ENCODE results near the gene PCDHA8. TPM values are rescaled to one million over a fixed set of nuclear protein-coding genes. Genes with fewer than 3 reads are reported as not detected.
"Not testable (repeated sequence)": the region's sequence is repeated elsewhere in the genome, so short reads cannot be mapped to it uniquely, and the experiment has no call there.

The PCDHA8 gene
- total RNA-seq, 1 experiment from 2014 or later, result 0.11 TPM

- Histone ChIP-seq H3K4me3 (ENCODE audit: low read length) (no peak overlapping the region), H3K36me3 (ENCODE audit: low read depth, low read length) (no peaks in the 10 kb centered on the region), H3K27ac (ENCODE audit: low read length) (no peak overlapping the region), H3K27me3 (ENCODE audit: low read length) (no peaks in the 10 kb centered on the region), H3K4me1 (ENCODE audit: insufficient read depth, low read length) (no peaks in the 10 kb centered on the region), H3K4me2 (ENCODE audit: low read length) (no peak overlapping the region), H3K9me3 (ENCODE audit: low read length) (no peaks in the 10 kb centered on the region), H3F3A (ENCODE audit: low read length, unreplicated experiment) (no peaks in the 10 kb centered on the region), H4K20me1 (ENCODE audit: low read length) (no peaks in the 10 kb centered on the region), H2AFZ (ENCODE audit: low read length) (no peak overlapping the region), H3K79me2 (ENCODE audit: low read length) (no peaks in the 10 kb centered on the region), H3K9ac (ENCODE audit: low read length) (no peak overlapping the region), H3K9me2 (replicated peaks; ENCODE audit: low read length) (no peaks in the 10 kb centered on the region)
- no peak for TF ChIP-seq EZH2phosphoT487 (IDR thresholded peaks at IDR 0.05; ENCODE audit: borderline replicate concordance, low read length)
- no peak for TF ChIP-seq EZH2 (IDR thresholded peaks at IDR 0.05; ENCODE audit: low read length, unreplicated experiment)
- TF ChIP-seq CTCF (conservative IDR thresholded peaks at IDR 0.05; ENCODE audit: low read depth, low read length), result no peak
- CTCF ChIA-PET, result no interaction called here
- DNase-seq, result no peak
- POLR2A ChIA-PET (ENCODE audit: unreplicated experiment), result no interaction called here
- BruUV-seq (replicated peaks), result no TSS peak
- ATAC-seq, result no peak
- intact Hi-C loops (cut with micrococcal nuclease), result no loop called here
These were observed 17.5 kb upstream of the PCDHA8 start for GRCh38 chr5:140823475-140823874.

- no TSS peak for BruUV-seq (replicated peaks)
- H3K4me3 ChIP-seq (ENCODE audit: low read length), result no peak within 1 kb of the TSS
- H3K9me3 ChIP-seq (ENCODE audit: low read length), result no peaks in the 10 kb centered on the region
- H3K4me2 ChIP-seq (ENCODE audit: low read length), result no peak within 1 kb of the TSS
- H3K27me3 ChIP-seq (ENCODE audit: low read length), result no peaks in the 10 kb centered on the region
- H3K79me2 ChIP-seq (ENCODE audit: low read length), result no peaks in the 10 kb centered on the region
- H3K27ac ChIP-seq (ENCODE audit: low read length), result no peak within 1 kb of the TSS
- no peaks in the 10 kb centered on the region for H3K4me1 ChIP-seq (ENCODE audit: insufficient read depth, low read length)
- DNase-seq, result no peak
- intact Hi-C loops (cut with micrococcal nuclease), result no loop called here
- H3K36me3 ChIP-seq (ENCODE audit: low read depth, low read length), result no peaks in the 10 kb centered on the region
- no peak for ATAC-seq
- CTCF ChIA-PET, result no interaction called here
- no peak within 1 kb of the TSS for H2AFZ ChIP-seq (ENCODE audit: low read length)
- H3F3A ChIP-seq (ENCODE audit: low read length, unreplicated experiment), result no peaks in the 10 kb centered on the region
- H3K9me2 ChIP-seq (replicated peaks; ENCODE audit: low read length), result no peaks in the 10 kb centered on the region
- TF ChIP-seq EZH2phosphoT487 (IDR thresholded peaks at IDR 0.05; ENCODE audit: borderline replicate concordance, low read length) (no peak), CTCF (conservative IDR thresholded peaks at IDR 0.05; ENCODE audit: low read depth, low read length) (no peak), EZH2 (IDR thresholded peaks at IDR 0.05; ENCODE audit: low read length, unreplicated experiment) (no peak)
- no peaks in the 10 kb centered on the region for H4K20me1 ChIP-seq (ENCODE audit: low read length)
- H3K9ac ChIP-seq (ENCODE audit: low read length), result no peak within 1 kb of the TSS
- POLR2A ChIA-PET (ENCODE audit: unreplicated experiment), result no interaction called here
These were observed 13.2 kb upstream of the PCDHA8 start, which contains the start of gene PCDHA6 for GRCh38 chr5:140827704-140828361. PCDHA6 (plus strand) TSS chr5:140827960; CDS start chr5:140828092, 132 bp downstream.

DNA sequence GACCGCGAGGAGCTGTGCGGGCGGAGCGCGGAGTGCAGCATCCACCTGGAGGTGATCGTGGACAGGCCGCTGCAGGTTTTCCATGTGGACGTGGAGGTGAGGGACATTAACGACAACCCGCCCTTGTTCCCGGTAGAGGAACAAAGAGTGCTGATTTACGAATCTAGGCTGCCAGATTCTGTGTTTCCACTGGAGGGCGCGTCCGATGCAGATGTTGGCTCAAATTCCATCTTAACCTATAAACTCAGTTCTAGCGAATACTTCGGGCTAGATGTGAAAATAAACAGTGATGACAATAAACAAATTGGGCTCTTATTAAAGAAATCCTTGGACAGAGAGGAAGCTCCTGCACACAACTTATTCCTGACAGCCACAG, 12.6 kb upstream of the PCDHA8 start:
- DNase-seq (no peak), ATAC-seq (no peak)
- BruUV-seq (replicated peaks), result no TSS peak
- no peaks in the 10 kb centered on the region for H3K9me2 ChIP-seq (replicated peaks; ENCODE audit: low read length)
- intact Hi-C loops (cut with micrococcal nuclease), result no loop called here
- H3F3A ChIP-seq (ENCODE audit: low read length, unreplicated experiment), result no peaks in the 10 kb centered on the region
- H2AFZ ChIP-seq (ENCODE audit: low read length), result no peak overlapping the region
- no peaks in the 10 kb centered on the region for H3K79me2 ChIP-seq (ENCODE audit: low read length)
- ChIA-PET POLR2A (ENCODE audit: unreplicated experiment) (no interaction called here), CTCF (no interaction called here)
- no peak overlapping the region for H3K4me2 ChIP-seq (ENCODE audit: low read length)
- H3K36me3 ChIP-seq (ENCODE audit: low read depth, low read length), result no peaks in the 10 kb centered on the region
- H3K27me3 ChIP-seq (ENCODE audit: low read length), result no peaks in the 10 kb centered on the region
- H4K20me1 ChIP-seq (ENCODE audit: low read length), result no peaks in the 10 kb centered on the region
- no peak overlapping the region for H3K27ac ChIP-seq (ENCODE audit: low read length)
- no peaks in the 10 kb centered on the region for H3K4me1 ChIP-seq (ENCODE audit: insufficient read depth, low read length)
- TF ChIP-seq EZH2phosphoT487 (IDR thresholded peaks at IDR 0.05; ENCODE audit: borderline replicate concordance, low read length), result no peak
- no peak for TF ChIP-seq EZH2 (IDR thresholded peaks at IDR 0.05; ENCODE audit: low read length, unreplicated experiment)
- TF ChIP-seq CTCF (conservative IDR thresholded peaks at IDR 0.05; ENCODE audit: low read depth, low read length), result no peak
- no peak overlapping the region for H3K9ac ChIP-seq (ENCODE audit: low read length)
- no peak overlapping the region for H3K4me3 ChIP-seq (ENCODE audit: low read length)
- no peaks in the 10 kb centered on the region for H3K9me3 ChIP-seq (ENCODE audit: low read length)

GRCh38 chr5:140829511-140830501, 11.2 kb upstream of the PCDHA8 start:
- H4K20me1 ChIP-seq (ENCODE audit: low read length); DNase-seq; H3K27ac ChIP-seq (ENCODE audit: low read length); H3K79me2 ChIP-seq (ENCODE audit: low read length); H3F3A ChIP-seq (ENCODE audit: low read length, unreplicated experiment); H3K9me3 ChIP-seq (ENCODE audit: low read length); H3K4me1 ChIP-seq (ENCODE audit: insufficient read depth, low read length); intact Hi-C loops (cut with micrococcal nuclease); H3K9ac ChIP-seq (ENCODE audit: low read length); POLR2A ChIA-PET (ENCODE audit: unreplicated experiment); ATAC-seq; H3K9me2 ChIP-seq (replicated peaks; ENCODE audit: low read length); H2AFZ ChIP-seq (ENCODE audit: low read length); H3K4me2 ChIP-seq (ENCODE audit: low read length); CTCF ChIA-PET; H3K4me3 ChIP-seq (ENCODE audit: low read length); H3K27me3 ChIP-seq (ENCODE audit: low read length); BruUV-seq (replicated peaks); H3K36me3 ChIP-seq (ENCODE audit: low read depth, low read length): not testable (repeated sequence)
